ENCODE measurements around the gene KRTAP5-5. TPM values are rescaled to one million over a fixed set of nuclear protein-coding genes. Genes with fewer than 3 reads are reported as not detected.

Gene KRTAP5-5
- total and polyA plus RNA-seq, 10 of the 15 experiments (the other 5 are each of a cell fraction or from before 2014, with no cell fraction given), result not detected

DNA sequence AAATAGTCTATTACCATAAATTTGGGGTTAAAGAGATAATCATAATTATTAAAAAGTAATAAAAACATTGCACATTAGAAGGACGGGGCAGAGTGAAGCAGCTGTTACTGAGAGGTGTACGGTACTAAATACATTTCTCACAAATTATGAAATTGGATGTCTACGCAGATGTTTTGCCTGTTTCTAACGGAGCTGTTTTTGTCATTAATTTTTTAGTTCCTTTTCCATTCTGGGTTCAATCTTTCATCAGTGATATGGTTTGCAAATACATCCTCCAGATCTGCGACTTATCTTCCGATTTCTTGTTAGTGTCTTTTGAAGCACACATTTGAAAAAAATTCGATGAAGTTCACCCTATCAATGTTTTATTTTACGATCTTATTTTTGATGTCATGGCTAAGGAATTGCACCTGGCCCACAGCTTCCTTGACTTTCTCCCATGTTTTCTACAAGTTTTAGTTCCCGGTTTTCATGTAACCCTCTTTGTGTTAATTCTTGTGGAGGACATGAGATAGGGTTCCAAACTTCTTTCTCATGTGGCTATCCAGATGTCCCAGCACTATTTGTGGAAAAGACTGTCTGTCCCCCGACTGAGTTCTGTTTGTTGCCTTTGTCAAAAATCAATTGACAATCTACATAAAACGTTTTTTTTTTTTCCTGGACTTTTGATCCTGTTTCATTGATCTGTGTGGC, 46.1 kb downstream of the KRTAP5-5 start (continued):
- TF ChIP-seq ZBTB33 (IDR thresholded peaks at IDR 0.05) (no peak), ZNF592 (IDR thresholded peaks at IDR 0.05) (no peak), JUND (IDR thresholded peaks at IDR 0.05; ENCODE audit: low read depth, low read length) (no peak), E2F8 (IDR thresholded peaks at IDR 0.05; ENCODE audit: low read depth, partially characterized antibody) (no peak), YBX1 (IDR thresholded peaks at IDR 0.05) (no peak), CREB1 (IDR thresholded peaks at IDR 0.05; ENCODE audit: low read depth) (no peak), CREM (IDR thresholded peaks at IDR 0.05; ENCODE audit: low read depth) (no peak), RELA (IDR thresholded peaks at IDR 0.05; ENCODE audit: borderline replicate concordance, partially characterized antibody) (no peak)
- TF ChIP-seq, protein P1, sequence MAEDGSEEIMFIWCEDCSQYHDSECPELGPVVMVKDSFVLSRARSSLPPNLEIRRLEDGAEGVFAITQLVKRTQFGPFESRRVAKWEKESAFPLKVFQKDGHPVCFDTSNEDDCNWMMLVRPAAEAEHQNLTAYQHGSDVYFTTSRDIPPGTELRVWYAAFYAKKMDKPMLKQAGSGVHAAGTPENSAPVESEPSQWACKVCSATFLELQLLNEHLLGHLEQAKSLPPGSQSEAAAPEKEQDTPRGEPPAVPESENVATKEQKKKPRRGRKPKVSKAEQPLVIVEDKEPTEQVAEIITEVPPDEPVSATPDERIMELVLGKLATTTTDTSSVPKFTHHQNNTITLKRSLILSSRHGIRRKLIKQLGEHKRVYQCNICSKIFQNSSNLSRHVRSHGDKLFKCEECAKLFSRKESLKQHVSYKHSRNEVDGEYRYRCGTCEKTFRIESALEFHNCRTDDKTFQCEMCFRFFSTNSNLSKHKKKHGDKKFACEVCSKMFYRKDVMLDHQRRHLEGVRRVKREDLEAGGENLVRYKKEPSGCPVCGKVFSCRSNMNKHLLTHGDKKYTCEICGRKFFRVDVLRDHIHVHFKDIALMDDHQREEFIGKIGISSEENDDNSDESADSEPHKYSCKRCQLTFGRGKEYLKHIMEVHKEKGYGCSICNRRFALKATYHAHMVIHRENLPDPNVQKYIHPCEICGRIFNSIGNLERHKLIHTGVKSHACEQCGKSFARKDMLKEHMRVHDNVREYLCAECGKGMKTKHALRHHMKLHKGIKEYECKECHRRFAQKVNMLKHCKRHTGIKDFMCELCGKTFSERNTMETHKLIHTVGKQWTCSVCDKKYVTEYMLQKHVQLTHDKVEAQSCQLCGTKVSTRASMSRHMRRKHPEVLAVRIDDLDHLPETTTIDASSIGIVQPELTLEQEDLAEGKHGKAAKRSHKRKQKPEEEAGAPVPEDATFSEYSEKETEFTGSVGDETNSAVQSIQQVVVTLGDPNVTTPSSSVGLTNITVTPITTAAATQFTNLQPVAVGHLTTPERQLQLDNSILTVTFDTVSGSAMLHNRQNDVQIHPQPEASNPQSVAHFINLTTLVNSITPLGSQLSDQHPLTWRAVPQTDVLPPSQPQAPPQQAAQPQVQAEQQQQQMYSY (CRISPR knock-in tag; IDR thresholded peaks at IDR 0.05), result no peak
